GM18526 (cell line): ENCODE results near the gene SLC52A3.

ENCODE experiments used
- POLR2A ChIP-seq: IDR thresholded peaks from 3 replicates; pipeline ENCODE4 v1.6.1; 2011; ENCODE audit not compliant: insufficient read length; ENCODE audit errors: extremely low read depth

Gene SLC52A3

GRCh38 chr20:741620-742019, 26.7 kb downstream of the SLC52A3 start:
- no peak for TF ChIP-seq POLR2A

GRCh38 chr20:740162-740561, 28.1 kb downstream of the SLC52A3 start:
- no peak for TF ChIP-seq POLR2A

- TF ChIP-seq POLR2A, result no peak
Observed at GRCh38 chr20:739736-740135, 28.6 kb downstream of the SLC52A3 start.

GRCh38 chr20:733861-734260, 34.4 kb downstream of the SLC52A3 start:
- no peak for TF ChIP-seq POLR2A

GRCh38 chr20:732727-733126, 35.6 kb downstream of the SLC52A3 start:
- no peak for TF ChIP-seq POLR2A

- no peak for TF ChIP-seq POLR2A
Observed at GRCh38 chr20:731891-732560, 36.3 kb downstream of the SLC52A3 start.

GRCh38 chr20:730005-730404, 38.3 kb downstream of the SLC52A3 start:
- no peak for TF ChIP-seq POLR2A

GRCh38 chr20:728256-728944, 39.9 kb downstream of the SLC52A3 start:
- no peak for TF ChIP-seq POLR2A

GRCh38 chr20:726160-726559, 42.1 kb downstream of the SLC52A3 start:
- TF ChIP-seq POLR2A, result no peak

GRCh38 chr20:725491-725890, 42.8 kb downstream of the SLC52A3 start:
- TF ChIP-seq POLR2A, result no peak

- TF ChIP-seq POLR2A, result no peak
Observed at GRCh38 chr20:723756-724155, 44.5 kb downstream of the SLC52A3 start.

GRCh38 chr20:722822-723644, 45.3 kb downstream of the SLC52A3 start:
- TF ChIP-seq POLR2A, result no peak

GRCh38 chr20:721876-722275, 46.4 kb downstream of the SLC52A3 start:
- TF ChIP-seq POLR2A, result no peak

- TF ChIP-seq POLR2A, result no peak
Observed at GRCh38 chr20:719816-720215, 48.5 kb downstream of the SLC52A3 start.

- TF ChIP-seq POLR2A, result no peak
Observed at GRCh38 chr20:719068-719467, 49.2 kb downstream of the SLC52A3 start.

- TF ChIP-seq POLR2A, result no peak
Observed at GRCh38 chr20:717832-718231, 50.5 kb downstream of the SLC52A3 start.
